NCI-H1436 treated with DMSO at 0.1 percent for 48 hours (cell line): Measurements from ENCODE around the gene GAL3ST2.

Experiments used
- DNase-seq: peaks from one replicate; lab custom pipeline; 2025; lab: John Stamatoyannopoulos, UW

The GAL3ST2 gene

GRCh38 chr2:241846406-241846805 lies 69.8 kb downstream of the GAL3ST2 start:
- no peak for DNase-seq

DNA sequence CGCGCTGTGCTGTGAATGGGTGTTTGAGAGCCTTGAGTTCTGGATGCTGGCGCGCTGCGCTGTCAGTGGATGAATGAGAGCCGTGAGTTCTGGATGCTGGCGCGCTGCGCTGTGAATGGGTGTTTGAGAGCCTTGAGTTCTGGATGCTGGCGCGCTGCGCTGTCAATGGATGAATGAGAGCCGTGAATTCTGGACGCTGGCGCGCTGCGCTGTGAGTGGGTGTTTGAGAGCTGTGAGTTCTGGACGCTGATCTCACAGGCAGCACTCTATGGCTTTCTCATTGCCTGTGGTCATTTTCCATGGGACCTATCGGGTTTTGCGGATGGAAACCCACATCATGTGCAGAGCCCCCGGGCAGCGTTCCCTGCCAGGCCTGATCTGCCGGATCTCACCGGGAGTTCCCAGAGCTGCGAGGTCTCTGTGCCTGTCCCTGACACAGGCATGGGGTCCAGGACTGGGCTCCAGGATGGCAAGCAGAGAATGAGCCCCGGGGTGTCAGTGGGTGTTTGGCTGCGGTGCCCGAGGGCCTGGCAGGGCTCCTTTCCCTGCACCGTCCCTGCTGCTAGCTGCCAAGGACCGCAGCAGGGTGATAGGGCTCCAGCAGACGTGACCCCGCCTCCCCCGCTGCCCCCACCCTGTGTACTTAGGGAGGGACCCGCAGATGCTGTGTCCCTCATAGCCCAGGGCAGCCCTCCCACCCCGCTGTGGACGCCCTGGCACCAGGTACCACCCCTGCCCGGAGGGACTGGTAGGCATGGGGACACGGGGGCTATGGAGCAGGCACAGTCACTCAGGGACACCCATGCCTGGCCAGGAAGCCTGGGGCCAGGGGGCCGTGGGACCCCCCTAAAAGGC lies 72.4 kb downstream of the GAL3ST2 start:
- DNase-seq = no peak

DNA sequence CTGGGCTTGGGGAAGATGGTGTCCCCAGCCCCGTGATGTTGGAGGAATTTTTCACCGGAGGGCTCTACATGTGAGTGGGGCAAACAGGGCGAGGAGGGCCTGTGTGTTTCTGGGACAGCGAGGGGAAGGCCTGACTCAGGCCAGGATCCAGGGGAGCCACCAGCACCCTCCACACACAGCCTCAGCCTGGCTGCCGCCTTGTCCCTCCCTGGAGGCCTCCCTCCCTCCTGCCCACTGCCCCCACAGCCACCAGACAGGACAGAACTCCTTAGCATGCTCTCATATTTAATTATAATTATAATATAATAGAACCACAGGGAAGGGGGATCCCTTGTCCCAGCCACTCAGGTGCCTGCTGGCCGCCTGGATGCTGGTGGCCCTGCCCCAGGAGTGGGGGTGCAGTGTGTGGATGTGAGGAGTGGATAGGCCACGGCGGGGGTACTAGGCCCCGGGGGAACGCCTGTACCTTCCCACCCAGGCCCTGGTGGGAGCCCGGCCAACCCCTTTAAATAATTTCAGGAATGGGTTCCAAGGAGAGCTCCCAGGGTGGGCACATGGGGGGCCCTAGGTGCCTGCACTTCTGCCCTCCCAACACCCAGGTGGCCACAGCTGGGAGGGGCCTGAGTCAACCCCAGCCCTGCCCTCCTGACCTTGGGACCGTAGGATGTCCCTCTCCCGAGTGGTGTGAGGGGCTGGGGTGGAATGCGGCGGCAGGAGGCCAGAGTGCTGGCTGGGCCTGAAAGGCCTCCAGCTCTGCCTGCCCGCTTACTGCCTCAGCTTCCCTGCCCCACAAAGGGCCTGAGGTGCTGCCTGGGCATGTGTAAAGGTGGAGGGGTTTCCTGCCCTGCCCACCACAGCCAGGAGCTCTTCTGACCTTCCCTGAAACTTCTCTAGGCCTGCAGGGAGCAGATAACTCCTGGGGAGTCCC lies 73.3 kb downstream of the GAL3ST2 start:
- DNase-seq = no peak

DNA sequence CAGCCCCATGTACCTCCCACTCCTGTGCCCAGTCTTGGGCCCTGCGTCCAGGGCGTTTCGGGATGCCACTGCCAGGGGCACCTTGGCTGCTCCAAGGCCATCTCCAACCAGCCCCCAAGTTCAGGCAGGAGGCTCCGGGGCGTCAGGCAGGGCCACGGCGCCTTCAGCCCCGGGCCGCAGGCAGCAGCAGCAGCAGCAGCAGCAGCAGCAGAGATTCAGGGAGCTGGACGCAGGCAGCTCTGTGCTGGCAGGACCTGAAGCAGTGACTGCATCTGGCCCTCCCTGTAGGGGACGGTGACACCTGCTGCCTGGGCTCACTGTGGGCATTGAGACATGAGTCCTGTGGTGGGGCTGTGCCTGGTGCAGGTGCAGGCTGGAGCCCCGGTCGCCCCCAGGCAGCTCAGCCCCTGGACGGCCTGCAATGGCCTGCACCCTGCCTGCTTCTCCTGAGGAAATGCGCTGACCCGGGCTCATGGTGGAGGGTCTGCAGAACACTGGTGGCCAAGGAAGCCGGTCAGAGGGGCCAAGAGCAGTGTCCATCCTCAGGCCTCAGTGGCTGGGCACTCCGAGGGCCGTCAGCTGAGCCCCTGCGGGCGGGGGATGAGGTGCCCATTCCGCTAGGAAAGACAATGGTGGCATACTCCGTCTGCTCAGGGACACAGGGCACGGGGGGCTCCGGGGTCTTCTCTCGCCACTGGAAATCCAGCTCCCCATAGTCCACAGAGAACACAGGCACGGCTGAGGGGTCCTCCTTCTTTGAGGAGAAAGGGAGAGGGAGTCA lies 74.1 kb downstream of the GAL3ST2 start:
- no peak for DNase-seq

DNA sequence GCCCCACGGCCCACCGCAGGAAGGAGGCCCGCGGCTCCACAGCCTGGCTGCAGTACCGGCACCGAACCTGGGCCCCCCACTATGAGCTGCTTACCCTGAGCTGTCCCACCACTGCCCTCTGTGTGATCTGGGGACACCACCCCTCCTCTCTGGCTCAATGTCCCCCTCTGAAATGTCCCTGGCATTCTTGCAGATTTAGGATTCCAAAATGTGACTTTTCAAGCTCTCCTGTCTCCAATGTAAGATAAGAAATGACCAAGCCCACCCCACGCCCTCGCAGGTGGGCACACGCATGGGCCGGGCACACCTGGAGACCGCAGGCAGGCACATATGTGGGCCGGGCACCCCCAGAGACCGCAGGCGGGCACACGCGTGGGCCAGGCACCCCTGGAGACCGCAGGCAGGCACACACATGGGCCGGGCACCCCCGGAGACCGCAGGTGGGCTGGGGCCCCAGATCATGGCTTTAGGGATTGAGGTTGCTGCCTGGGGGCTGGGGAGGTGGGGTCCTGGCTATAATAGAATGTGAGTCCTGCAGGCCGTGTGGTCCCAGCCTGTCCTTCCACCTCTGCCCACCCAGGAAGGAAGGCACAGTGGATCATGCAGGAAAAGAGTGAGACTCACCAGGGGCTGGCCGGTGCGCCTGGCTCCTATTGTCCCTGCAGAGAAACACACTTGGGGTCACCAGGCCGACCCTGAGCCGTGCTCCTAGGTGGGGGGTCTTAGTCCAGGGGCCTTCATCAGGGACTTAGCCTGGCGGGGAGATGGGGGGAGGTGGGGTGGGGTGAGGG lies 74.9 kb downstream of the GAL3ST2 start:
- no peak for DNase-seq

GRCh38 chr2:241852116-241852980 lies 75.7 kb downstream of the GAL3ST2 start:
- DNase-seq = no peak

- DNase-seq = no peak
Observed at GRCh38 chr2:241852981-241853631, 76.5 kb downstream of the GAL3ST2 start.
